ENCODE results near the gene LBHD2.

LBHD2 gene

DNA sequence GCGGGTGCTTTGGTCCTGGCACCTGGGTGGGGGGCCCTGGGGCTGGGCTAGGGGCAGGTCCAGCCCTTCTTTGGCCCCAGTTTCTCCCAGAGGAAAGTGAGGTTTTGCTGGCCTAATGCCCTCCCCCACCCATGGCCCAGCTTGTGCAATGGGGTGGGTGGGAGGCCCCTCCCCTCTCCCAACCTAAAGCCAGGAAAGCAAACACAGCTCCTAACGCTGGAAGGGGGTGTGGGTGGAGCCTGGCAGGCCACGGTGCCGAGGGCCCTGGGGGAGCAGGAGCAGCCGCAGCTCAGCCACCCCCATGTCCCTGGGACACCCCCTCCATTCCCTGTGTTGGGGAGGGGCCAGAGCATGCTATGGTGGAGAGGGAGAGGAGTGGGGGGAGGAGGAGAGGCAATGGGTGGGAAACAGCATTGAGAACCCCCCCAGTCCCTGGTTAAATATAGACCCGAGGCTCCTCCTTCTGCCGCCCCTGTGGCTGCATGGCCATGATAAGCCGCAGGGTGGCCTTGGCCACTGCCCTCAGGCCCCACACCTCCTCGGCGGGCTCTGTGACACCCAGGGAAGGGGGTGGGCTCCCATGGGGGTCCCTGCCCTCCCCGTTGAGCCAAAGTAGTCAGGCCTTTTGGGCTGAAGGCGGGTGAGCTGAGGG is 15.2 kb downstream of the LBHD2 start:
- no peak for TF ChIP-seq POLR2AphosphoS5 (IDR thresholded peaks at IDR 0.05; ENCODE audit: low read depth)
- TF ChIP-seq, protein P1, sequence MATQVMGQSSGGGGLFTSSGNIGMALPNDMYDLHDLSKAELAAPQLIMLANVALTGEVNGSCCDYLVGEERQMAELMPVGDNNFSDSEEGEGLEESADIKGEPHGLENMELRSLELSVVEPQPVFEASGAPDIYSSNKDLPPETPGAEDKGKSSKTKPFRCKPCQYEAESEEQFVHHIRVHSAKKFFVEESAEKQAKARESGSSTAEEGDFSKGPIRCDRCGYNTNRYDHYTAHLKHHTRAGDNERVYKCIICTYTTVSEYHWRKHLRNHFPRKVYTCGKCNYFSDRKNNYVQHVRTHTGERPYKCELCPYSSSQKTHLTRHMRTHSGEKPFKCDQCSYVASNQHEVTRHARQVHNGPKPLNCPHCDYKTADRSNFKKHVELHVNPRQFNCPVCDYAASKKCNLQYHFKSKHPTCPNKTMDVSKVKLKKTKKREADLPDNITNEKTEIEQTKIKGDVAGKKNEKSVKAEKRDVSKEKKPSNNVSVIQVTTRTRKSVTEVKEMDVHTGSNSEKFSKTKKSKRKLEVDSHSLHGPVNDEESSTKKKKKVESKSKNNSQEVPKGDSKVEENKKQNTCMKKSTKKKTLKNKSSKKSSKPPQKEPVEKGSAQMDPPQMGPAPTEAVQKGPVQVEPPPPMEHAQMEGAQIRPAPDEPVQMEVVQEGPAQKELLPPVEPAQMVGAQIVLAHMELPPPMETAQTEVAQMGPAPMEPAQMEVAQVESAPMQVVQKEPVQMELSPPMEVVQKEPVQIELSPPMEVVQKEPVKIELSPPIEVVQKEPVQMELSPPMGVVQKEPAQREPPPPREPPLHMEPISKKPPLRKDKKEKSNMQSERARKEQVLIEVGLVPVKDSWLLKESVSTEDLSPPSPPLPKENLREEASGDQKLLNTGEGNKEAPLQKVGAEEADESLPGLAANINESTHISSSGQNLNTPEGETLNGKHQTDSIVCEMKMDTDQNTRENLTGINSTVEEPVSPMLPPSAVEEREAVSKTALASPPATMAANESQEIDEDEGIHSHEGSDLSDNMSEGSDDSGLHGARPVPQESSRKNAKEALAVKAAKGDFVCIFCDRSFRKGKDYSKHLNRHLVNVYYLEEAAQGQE (IDR thresholded peaks at IDR 0.05; ENCODE audit: insufficient replicate concordance, low read depth), result no peak
- no peak for TF ChIP-seq GABPA (IDR thresholded peaks at IDR 0.05; ENCODE audit: low read depth)
- no peak for TF ChIP-seq SPI1 (IDR thresholded peaks at IDR 0.05; ENCODE audit: borderline replicate concordance, low read depth)
- TF ChIP-seq, protein P2, sequence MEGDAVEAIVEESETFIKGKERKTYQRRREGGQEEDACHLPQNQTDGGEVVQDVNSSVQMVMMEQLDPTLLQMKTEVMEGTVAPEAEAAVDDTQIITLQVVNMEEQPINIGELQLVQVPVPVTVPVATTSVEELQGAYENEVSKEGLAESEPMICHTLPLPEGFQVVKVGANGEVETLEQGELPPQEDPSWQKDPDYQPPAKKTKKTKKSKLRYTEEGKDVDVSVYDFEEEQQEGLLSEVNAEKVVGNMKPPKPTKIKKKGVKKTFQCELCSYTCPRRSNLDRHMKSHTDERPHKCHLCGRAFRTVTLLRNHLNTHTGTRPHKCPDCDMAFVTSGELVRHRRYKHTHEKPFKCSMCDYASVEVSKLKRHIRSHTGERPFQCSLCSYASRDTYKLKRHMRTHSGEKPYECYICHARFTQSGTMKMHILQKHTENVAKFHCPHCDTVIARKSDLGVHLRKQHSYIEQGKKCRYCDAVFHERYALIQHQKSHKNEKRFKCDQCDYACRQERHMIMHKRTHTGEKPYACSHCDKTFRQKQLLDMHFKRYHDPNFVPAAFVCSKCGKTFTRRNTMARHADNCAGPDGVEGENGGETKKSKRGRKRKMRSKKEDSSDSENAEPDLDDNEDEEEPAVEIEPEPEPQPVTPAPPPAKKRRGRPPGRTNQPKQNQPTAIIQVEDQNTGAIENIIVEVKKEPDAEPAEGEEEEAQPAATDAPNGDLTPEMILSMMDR (IDR thresholded peaks at IDR 0.05; ENCODE audit: insufficient read depth, low read length), result no peak
- H3K4me3 ChIP-seq (replicated peaks; ENCODE audit: insufficient read depth, low read length), result no peak overlapping the region
- DNase-seq (ENCODE audit: low read depth in 1 of 2, low spot score in 1 of 2), result no peak
- peaks cover 21% of the 10 kb centered on the region for H3K27me3 ChIP-seq (ENCODE audit: insufficient read depth, poor library complexity, severe bottlenecking)
- no peak overlapping the region for H3K27ac ChIP-seq (replicated peaks)

GRCh38 chr14:103099733-103100280 is 15.8 kb downstream of the LBHD2 start:
- peaks cover 27% of the 10 kb centered on the region for H3K27me3 ChIP-seq (ENCODE audit: insufficient read depth, poor library complexity, severe bottlenecking)
- TF ChIP-seq POLR2AphosphoS5 (IDR thresholded peaks at IDR 0.05; ENCODE audit: low read depth), result no peak
- TF ChIP-seq, protein P2 (IDR thresholded peaks at IDR 0.05; ENCODE audit: insufficient read depth, low read length), result no peak
- no peak for DNase-seq (ENCODE audit: low read depth in 1 of 2, low spot score in 1 of 2)
- no peak overlapping the region for H3K27ac ChIP-seq (replicated peaks)
- H3K4me3 ChIP-seq (replicated peaks; ENCODE audit: insufficient read depth, low read length), result no peak overlapping the region

- H3K27ac ChIP-seq (replicated peaks), result no peak overlapping the region
- no peak overlapping the region for H3K4me3 ChIP-seq (replicated peaks; ENCODE audit: insufficient read depth, low read length)
- peaks cover 27% of the 10 kb centered on the region for H3K27me3 ChIP-seq (ENCODE audit: insufficient read depth, poor library complexity, severe bottlenecking)
- DNase-seq (ENCODE audit: low read depth in 1 of 2, low spot score in 1 of 2), result no peak
- TF ChIP-seq, protein P2 (IDR thresholded peaks at IDR 0.05; ENCODE audit: insufficient read depth, low read length), result no peak
Measured at GRCh38 chr14:103100281-103101121, 16.5 kb downstream of the LBHD2 start.

DNA sequence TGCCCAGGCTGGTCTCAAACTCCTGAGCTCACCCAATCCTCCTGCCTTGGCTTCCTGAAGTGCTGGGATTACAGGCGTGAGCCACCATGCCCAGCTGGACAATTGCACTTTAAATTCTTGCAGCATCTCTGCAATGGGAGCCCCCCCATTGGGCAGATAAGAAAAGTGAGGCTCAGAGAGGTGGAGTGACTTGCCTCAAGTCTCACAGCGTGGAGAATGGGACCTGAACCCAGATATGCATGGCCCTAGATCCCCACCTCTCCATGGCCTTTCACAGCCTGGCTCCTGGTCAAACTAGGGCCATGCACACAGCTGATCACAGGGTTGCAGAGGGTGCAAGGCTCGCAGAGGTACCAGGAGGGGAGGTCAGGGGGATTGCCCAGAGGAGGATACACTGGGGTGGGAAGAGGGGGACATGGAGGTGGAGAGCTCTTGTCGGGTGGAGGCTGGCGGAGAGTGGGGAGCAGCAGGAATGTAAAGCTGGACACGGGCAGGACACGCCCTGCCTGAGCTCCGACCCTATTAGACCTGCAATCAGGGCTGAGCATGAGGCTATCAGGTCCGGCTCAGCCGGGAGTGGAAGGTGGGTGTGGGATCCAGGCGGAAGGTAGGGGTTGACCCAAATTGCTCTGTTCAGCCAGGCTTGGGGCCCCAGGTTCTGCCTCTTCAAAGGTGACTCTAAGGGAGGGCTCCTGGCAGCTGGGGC is 17.4 kb downstream of the LBHD2 start:
- no peak overlapping the region for H3K27ac ChIP-seq (replicated peaks)
- peaks cover 27% of the 10 kb centered on the region for H3K27me3 ChIP-seq (ENCODE audit: insufficient read depth, poor library complexity, severe bottlenecking)
- DNase-seq (ENCODE audit: low read depth in 1 of 2, low spot score in 1 of 2), result no peak
- no peak overlapping the region for H3K4me3 ChIP-seq (replicated peaks; ENCODE audit: insufficient read depth, low read length)
- TF ChIP-seq, protein P2 (IDR thresholded peaks at IDR 0.05; ENCODE audit: insufficient read depth, low read length), result no peak
- TF ChIP-seq, protein P1 (IDR thresholded peaks at IDR 0.05; ENCODE audit: insufficient replicate concordance, low read depth), result no peak
- no peak for TF ChIP-seq SPI1 (IDR thresholded peaks at IDR 0.05; ENCODE audit: borderline replicate concordance, low read depth)
- TF ChIP-seq GABPA (IDR thresholded peaks at IDR 0.05; ENCODE audit: low read depth), result no peak
- TF ChIP-seq POLR2AphosphoS5 (IDR thresholded peaks at IDR 0.05; ENCODE audit: low read depth), result no peak

Measured in HL-60 (cell line).